VCaP (cell line): ENCODE measurements around the gene BPIFB4.

Experiments used
- H3K27ac ChIP-seq: fragments of 450-650 bp; 2 replicates; pipeline ENCODE4 v1.5.1; 2017
- CTCF ChIP-seq: fragments of 450-650 bp; conservative IDR thresholded peaks from 2 replicates; pipeline ENCODE4 v1.5.1; 2017; ENCODE audit warnings: mild to moderate bottlenecking, moderate library complexity

Gene BPIFB4

GRCh38 chr20:33069673-33070072 is 9.8 kb upstream of the BPIFB4 start:
- TF ChIP-seq CTCF: no peak
- no peak overlapping the region for H3K27ac ChIP-seq

- no peak for TF ChIP-seq CTCF
- no peak overlapping the region for H3K27ac ChIP-seq
Measured at GRCh38 chr20:33070111-33071053, 9.1 kb upstream of the BPIFB4 start.

GRCh38 chr20:33071198-33071597 is 8.2 kb upstream of the BPIFB4 start:
- H3K27ac ChIP-seq: no peak overlapping the region
- no peak for TF ChIP-seq CTCF

GRCh38 chr20:33072362-33072761 is 7.1 kb upstream of the BPIFB4 start:
- no peak for TF ChIP-seq CTCF
- H3K27ac ChIP-seq: no peak overlapping the region

GRCh38 chr20:33072813-33073212 is 6.6 kb upstream of the BPIFB4 start:
- H3K27ac ChIP-seq: no peak overlapping the region
- no peak for TF ChIP-seq CTCF

- no peak for TF ChIP-seq CTCF
- no peak overlapping the region for H3K27ac ChIP-seq
Measured at GRCh38 chr20:33074675-33075074, 4.8 kb upstream of the BPIFB4 start.

GRCh38 chr20:33075281-33075680 is 4.2 kb upstream of the BPIFB4 start:
- no peak for TF ChIP-seq CTCF
- no peak overlapping the region for H3K27ac ChIP-seq
